EL (cell line): Measurements from ENCODE around the gene EML4.
"Not testable (repeated sequence)": the region's sequence is repeated elsewhere in the genome, so short reads cannot be mapped to it uniquely, and the experiment has no call there.

Source experiments
- DNase-seq: peaks from one replicate; pipeline ENCODE4 v3.0.0-alpha.2; 2016

Gene EML4

DNA sequence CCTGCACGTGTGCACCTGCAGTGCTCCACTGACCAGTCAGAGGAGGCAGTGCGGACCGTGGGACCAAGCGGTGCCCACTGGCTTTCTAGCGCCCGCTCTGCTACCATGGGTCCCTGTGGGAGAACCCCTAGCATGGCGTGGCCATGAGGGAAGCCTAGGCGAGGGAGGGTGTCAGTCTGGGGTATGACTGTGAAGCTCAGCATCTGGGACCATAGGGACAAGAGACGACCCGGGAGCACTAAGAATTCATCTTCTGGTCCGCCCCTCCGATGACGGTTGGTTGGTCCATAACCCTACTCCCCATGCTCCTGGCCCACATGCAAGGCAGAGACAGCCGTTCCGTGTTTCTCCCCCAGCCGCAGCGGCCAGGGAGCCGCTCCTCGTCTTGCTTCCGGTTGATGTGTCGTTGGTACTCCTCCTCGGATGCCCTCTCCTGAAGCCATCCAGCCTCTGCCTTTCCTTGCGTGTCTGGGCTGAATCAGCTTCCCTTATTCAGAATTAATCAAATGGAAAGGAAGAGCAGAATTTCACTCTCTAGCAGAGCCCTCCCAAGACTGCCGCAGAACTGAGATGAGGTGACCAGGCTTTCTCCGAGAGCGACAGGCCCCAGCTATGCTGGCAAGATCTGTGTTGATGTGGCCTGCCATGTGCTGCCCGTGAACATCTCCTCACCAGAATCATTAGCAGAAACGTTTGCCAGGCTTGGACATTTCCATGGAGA lies 168.9 kb downstream of the EML4 start:
- no peak for DNase-seq

- no peak for DNase-seq
Observed at GRCh38 chr2:42338567-42339190, 169.5 kb downstream of the EML4 start.

DNA sequence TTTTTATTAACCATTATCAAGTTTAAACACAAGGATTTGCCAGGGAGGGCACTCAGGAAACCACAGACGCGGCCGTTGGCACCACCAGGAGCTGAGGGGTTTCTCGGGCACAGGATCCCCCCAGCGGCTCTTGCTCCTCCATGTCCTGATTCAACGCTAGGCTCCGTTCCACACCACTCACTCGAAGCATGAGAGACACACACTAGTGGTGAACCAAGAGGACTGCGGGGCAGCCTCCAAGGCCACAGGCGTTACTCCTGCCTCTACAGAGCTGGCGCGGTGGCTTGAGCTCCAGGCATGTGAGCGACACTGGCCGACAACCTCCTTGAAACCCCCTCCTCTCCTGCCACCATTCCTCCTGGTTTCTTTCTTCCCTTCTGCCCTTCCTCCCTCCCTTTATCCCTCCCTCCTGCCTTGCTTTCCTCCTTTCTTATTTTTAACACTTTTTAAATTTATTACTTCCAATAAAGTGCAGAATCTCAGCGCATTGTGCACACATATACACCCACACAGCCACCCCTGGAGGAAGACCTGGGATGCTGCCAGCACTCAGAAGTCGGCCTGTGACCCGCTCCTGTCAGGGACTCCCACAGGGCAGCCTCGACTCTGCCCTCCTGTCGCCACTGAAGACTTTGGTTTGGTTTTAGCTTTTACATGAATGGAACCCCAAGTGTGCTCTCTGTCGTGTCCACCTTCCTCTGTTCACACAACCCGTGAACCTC lies 170.2 kb downstream of the EML4 start:
- DNase-seq, result no peak

- no peak for DNase-seq
Observed at GRCh38 chr2:42340045-42340937, 171.1 kb downstream of the EML4 start.

- no peak for DNase-seq
Observed at GRCh38 chr2:42340938-42341636, 171.9 kb downstream of the EML4 start.

DNA sequence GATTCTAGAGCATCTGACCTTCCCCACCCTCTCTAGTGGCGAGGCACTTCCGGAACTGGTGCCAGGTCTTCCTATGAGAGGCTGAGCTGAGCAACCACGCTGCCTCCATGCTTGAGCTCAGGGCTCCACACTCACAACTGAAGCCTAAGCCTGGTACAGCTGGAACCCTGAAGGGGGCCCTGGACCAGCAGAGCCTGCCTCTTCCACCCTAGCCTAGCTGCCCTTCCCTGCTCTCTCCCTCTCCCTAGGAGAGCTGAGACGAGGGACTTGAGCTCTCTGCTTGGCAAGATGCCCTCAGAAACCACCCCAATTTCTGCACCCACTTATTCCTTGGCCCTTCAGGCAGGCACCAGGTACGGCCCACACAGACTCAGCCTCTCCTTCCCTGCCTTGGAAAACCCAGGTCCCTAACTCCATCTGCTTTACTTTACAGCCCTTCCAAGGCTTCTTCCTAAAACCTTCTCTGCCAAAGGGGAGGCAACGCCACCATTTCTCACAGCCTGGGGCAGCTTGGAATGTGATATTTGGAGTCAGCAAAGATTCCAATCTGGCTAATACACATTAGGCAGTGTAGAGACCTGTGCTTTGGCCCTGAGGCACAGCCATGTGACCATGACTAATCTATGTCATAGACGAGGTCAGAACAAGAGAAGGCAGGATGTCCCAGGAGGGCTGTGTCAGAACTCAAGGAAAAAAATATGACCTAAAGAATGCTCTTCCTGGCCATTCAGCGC lies 173.1 kb downstream of the EML4 start:
- peak; percentile 95 for DNase-seq

DNA sequence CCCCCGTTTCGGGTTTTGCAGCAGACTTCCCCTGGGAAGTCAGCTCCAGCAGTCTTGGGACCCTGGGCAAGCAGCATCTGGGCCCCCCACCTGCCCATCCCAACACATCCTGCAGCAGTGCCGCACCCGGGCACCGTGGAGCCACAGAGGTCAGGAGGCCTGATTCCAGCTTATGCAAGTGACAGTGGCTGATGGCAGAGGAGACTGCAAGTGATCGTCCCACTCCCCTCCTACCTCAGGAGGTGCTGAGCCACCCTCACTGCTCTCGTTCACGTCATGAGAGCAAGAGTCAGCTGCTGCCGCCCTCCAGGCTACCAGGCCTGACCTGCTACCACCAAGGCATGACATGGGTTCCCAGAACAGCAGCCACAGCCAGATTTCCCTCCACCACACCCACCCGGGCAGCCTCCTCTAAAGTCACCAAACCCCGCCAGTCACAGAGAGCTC lies 173.7 kb downstream of the EML4 start:
- no peak for DNase-seq

- no peak for DNase-seq
Observed at GRCh38 chr2:42345986-42346385, 176.8 kb downstream of the EML4 start.

DNA sequence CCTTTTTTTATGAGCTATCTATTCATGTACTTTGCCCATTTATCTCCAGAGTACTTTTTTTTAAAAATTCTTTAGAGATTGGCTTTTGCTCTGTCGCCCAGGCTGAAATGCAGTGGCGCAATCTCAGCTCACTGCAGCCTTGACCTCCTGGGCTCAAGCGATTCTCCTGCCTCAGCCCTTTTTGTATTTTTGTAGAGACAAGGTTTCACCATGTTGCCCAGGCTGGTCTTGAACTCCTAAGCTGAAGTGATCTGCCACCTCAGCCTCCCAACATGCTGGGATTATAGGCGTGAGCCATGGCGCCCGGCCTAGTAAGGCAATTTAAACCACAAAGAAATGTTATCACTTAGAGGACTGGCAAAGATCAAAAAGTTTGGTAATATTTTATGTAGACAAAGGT lies 177.7 kb downstream of the EML4 start:
- DNase-seq, result not testable (repeated sequence)

DNA sequence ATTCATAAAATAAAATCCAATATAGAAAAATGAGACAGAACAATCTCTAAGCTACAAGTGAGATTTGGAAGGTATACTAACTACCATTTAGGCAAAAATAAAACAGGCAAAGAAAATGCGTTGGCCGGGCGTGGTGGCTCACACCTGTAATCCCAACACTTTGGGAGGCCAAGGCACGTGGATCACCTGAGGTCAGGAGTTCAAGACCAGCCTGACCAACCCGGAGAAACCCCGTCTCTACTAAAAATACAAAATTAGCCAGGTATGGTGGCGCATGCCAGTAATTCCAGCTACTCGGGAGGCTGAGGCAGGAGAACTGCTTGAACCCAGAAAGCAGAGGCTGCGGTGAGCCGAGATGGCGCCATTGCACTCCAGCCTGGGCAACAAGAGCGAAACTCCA lies 178.4 kb downstream of the EML4 start:
- DNase-seq, result not testable (repeated sequence)

DNA sequence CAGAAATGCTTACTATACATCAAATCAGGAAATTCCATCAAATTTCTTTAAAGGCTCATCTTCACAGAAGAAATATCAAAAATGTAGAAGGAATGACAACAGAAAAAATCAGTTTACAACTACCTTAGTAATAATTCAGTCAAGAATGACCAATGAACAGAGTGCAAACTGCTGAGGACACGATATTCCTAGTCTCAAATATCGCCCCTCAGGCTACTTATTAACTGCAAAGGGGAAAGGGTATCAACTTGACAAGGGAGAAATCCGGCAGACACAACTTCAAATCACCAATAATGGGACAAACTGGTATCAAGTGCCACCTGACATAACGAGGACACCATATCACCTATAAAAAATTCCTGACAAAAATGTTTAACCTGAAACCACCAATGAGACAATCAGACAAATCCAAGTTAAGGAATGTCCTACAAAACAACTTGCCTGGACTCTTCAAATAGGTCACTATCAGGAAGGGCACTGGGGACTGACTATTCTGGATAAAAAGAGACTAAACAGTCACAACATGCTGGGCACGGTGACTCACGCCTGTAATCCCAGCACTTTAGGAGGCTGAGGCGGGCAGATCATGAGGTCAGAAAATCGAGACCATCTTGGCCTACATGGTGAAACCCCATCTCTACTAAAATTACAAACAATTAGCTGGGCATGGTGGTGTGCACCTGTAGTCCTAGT lies 179.1 kb downstream of the EML4 start:
- DNase-seq, result no peak

GRCh38 chr2:42350434-42351063 lies 181.4 kb downstream of the EML4 start:
- DNase-seq, result no peak

GRCh38 chr2:42351864-42352263 lies 182.7 kb downstream of the EML4 start:
- DNase-seq, result no peak

DNA sequence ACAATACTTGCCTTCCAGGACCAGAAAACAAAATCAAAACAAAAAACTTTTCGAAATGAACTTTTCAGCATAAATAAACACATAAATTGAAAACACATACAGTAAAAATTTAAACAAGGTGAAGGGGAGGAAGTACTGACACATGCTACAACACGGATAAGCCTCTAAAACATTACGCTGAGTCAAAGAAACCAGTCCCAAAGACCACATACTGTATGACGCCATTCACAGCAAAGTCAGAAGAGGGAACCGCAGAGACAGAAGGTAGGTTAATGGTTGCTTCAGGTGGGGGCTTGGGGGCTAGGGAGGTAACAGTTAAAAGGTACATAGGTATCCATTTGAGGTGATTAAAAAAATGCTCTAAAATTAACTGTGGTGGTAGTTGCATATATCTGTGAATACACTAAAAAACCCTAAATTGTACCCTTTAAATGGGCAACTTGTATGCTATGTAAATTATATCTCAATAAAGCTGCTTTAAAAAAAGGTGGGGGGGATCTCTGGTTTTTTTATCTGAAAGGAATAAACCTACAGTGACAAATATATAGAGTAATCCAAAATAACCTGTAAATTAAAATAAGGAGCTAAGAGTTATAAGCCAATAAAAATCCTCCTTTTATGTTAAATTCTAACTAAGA lies 184.8 kb downstream of the EML4 start:
- DNase-seq, result no peak

DNA sequence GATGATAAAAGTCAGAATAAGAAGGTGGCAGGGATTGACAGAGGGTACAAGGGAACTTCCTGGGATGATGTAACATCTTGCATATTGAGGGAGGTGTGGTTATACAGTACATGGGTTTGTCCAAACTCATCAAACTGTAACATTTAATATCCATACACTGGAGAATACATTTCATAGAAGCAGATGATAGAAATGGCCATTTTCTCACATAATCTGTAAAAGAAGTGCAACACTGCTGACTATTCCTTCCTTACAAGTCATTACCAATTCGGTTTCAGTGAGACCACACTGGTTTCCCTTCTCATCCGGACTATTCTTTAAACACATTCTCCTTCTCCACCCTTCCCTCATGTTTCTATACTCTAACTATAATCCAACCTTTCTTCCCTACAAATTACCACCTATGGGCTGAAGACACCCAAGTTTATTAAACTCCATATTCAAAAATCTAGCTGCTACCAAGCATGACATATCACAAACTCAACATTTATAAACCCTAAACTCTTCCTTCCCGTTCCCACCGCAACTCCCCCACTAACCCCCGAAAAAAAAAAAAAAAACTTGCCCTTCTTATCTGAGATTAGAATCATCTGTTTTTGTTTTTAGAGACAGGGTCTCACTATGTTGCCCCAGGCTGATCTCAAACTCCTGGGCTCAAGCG lies 190.3 kb downstream of the EML4 start:
- DNase-seq, result peak; percentile 17

GRCh38 chr2:42359965-42360483 lies 190.9 kb downstream of the EML4 start:
- DNase-seq, result peak; percentile 35

DNA sequence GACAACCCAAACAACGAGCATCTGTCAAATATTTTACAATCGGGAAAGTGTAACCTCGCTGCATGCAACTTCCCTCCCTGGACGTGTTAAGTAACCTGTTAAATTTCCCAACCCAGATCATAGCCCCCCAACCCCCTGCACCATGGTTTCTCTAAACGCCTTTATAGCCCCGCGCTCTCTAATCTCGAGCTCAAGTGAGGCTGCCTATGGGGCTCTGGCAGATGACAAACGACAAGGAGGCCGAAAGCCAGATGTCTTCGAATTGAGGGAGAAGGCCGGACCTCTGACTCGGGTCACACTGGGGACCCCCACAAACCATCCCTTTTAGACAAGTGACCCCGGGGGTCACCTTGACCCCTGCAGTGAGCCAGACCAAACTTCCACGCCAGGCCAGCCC lies 191.3 kb downstream of the EML4 start:
- DNase-seq, result no peak

DNA sequence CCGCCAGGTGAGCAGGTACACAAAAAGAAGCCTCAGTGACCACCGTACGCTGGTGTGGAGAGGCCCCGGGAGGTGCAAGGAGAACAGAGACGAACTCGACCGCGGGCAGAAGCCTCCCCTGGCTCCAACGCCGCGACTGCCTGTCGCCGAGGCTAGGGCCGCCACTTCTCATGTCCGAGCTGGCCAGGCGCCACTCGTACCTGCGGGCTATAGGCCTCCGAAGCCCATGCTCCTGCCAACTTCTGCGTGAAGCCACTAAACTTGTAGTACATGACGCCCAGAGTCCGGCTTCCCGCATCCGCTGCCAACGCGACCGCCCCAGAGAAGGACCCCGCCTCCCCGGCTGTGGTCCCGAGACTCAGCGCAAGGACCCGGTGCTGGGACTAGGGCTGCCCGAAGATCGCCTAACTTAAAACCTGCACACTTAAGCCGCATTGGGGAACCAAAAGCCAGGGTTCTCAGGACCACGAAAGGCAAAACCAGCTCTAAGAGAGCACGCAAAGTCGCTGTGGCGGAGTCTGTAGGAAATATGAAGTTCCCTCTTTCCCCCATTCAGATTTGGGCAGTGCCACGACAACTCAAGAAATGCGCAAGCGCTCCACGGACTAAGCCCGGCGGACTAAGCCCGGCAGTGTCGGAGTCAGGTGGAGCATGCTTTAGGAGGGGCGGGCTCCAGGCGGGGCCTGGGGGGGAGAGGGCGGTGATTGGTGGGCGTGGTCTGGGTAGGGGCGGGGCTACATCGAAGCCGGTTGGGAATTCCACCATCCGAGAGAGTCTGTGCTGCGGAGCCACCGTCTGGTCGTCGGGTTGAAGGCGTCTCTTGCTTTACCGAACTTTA lies 192.0 kb downstream of the EML4 start, which contains the start of gene COX7A2L:
Gene COX7A2L, minus strand, starts transcription at position 328 of the 838 bp plus-strand sequence. Its CDS starts 56 bp downstream, at position 272.
- DNase-seq, result peak; percentile 96
